Hippocampal formation (tissue), 2 donors: ENCODE results near the gene RLN3.
A peak's percentile ranks its signal among the peaks of the same experiment; 100 is the strongest.

Experiments used
- DNase-seq, 2 donors: peaks; one replicate each; lab custom pipeline; 2025; lab: John Stamatoyannopoulos, UW

RLN3 gene

GRCh38 chr19:14027856-14028450 lies at the start of gene RLN3:
RLN3 (plus strand) TSS chr19:14028148; CDS start chr19:14028205, 57 bp downstream.
- no peak for DNase-seq

- DNase-seq = peak in 1 of 2 donors; percentile 42
These were observed 49.4 kb upstream of the RLN3 start for GRCh38 chr19:13978351-13979243.

- no peak for DNase-seq
These were observed 48.7 kb upstream of the RLN3 start for GRCh38 chr19:13979244-13979615.

GRCh38 chr19:13979686-13980085 lies 48.3 kb upstream of the RLN3 start:
- no peak for DNase-seq

- no peak for DNase-seq
These were observed 47.6 kb upstream of the RLN3 start for GRCh38 chr19:13980340-13980739.

GRCh38 chr19:13981021-13981420 lies 46.9 kb upstream of the RLN3 start:
- no peak for DNase-seq

GRCh38 chr19:13981467-13981866 lies 46.5 kb upstream of the RLN3 start:
- no peak for DNase-seq

GRCh38 chr19:13981988-13982501 lies 45.9 kb upstream of the RLN3 start:
- DNase-seq = no peak

GRCh38 chr19:13982773-13983172 lies 45.2 kb upstream of the RLN3 start:
- no peak for DNase-seq

GRCh38 chr19:13983213-13983889 lies 44.6 kb upstream of the RLN3 start:
- no peak for DNase-seq

- DNase-seq = no peak
These were observed 43.8 kb upstream of the RLN3 start for GRCh38 chr19:13984186-13984585.

- no peak for DNase-seq
These were observed 42.8 kb upstream of the RLN3 start for GRCh38 chr19:13984875-13985741.

- DNase-seq = no peak
These were observed 42.1 kb upstream of the RLN3 start for GRCh38 chr19:13985771-13986347.

GRCh38 chr19:13986348-13986904 lies 41.5 kb upstream of the RLN3 start:
- peak in 1 of 2 donors; percentile 66 for DNase-seq

- DNase-seq = peak in 1 of 2 donors; percentile 41
These were observed 40.7 kb upstream of the RLN3 start for GRCh38 chr19:13987101-13987890.

- DNase-seq = no peak
These were observed 38.5 kb upstream of the RLN3 start for GRCh38 chr19:13989487-13989886.

GRCh38 chr19:13990085-13990484 lies 37.9 kb upstream of the RLN3 start:
- DNase-seq = no peak

GRCh38 chr19:13992025-13992424 lies 35.9 kb upstream of the RLN3 start:
- no peak for DNase-seq

GRCh38 chr19:13993590-13994300 lies 34.2 kb upstream of the RLN3 start:
- DNase-seq = no peak
